Neural cell (in vitro differentiated cells): Measurements from ENCODE around the gene KRT6A. TPM values are rescaled to one million over a fixed set of nuclear protein-coding genes. Genes with fewer than 3 reads are reported as not detected.

Source experiments
- H2AFZ ChIP-seq: fragments of 200-600, 300-800 bp; sonication (generic), shearing (Covaris generic); 2 replicates; pipeline ENCODE4 v1.6.0; 2014; ENCODE audit warnings: low read depth, mild to moderate bottlenecking, antibody characterized with exemption, low read length, moderate library complexity
- H3F3A ChIP-seq: fragments of 200-600 bp; shearing (Covaris generic); 2 replicates; pipeline ENCODE4 v1.6.1; 2016; ENCODE audit warnings: mild to moderate bottlenecking, moderate library complexity, mixed read lengths, antibody characterized with exemption, low read length; ENCODE audit not compliant: insufficient read depth, poor library complexity, severe bottlenecking
- H3K27ac ChIP-seq: fragments of 200-600, 300-800 bp; sonication (generic), shearing (Covaris generic); 2 replicates; pipeline ENCODE4 v1.5.1; 2014; ENCODE audit warnings: mild to moderate bottlenecking, low read length, moderate library complexity
- H3K27me3 ChIP-seq: fragments of 300-800, 200-600 bp; sonication (generic), shearing (Covaris generic); 2 replicates; pipeline ENCODE4 v1.6.0; 2014; ENCODE audit warnings: mild to moderate bottlenecking, low read depth, low read length, moderate library complexity; ENCODE audit not compliant: insufficient read depth
- H3K36me3 ChIP-seq: fragments of 300-800, 200-600 bp; sonication (generic), shearing (Covaris generic); 2 replicates; pipeline ENCODE4 v1.5.1; 2014; ENCODE audit warnings: mild to moderate bottlenecking, antibody characterized with exemption, low read length, moderate library complexity; ENCODE audit not compliant: insufficient read depth
- H3K4me2 ChIP-seq: fragments of 300-800, 200-600 bp; sonication (generic), shearing (Covaris generic); 2 replicates; pipeline ENCODE4 v1.6.0; 2014; ENCODE audit warnings: mild to moderate bottlenecking, low read length
- H3K4me3 ChIP-seq: fragments of 300-800, 200-600 bp; sonication (generic), shearing (Covaris generic); 2 replicates; pipeline ENCODE4 v1.5.1; 2014; ENCODE audit warnings: mild to moderate bottlenecking, low read length, moderate library complexity
- H3K79me2 ChIP-seq: fragments of 200-600 bp; shearing (Covaris generic); replicated peaks from 2 replicates; pipeline ENCODE4 v1.6.0; 2014; ENCODE audit warnings: mild to moderate bottlenecking, low read length, moderate library complexity; ENCODE audit not compliant: insufficient read depth
- H3K9ac ChIP-seq: fragments of 300-800, 200-600 bp; sonication (generic), shearing (Covaris generic); 2 replicates; pipeline ENCODE4 v1.6.1; 2016; ENCODE audit warnings: mild to moderate bottlenecking, low read length, mixed read lengths
- H3K9me2 ChIP-seq: fragments of 200-600 bp; shearing (Covaris generic); 2 replicates; pipeline ENCODE4 v1.6.1; 2016; ENCODE audit warnings: mild to moderate bottlenecking, low read length, mixed read lengths; ENCODE audit not compliant: insufficient read depth
- H3K9me3 ChIP-seq: fragments of 200-600, 300-800 bp; sonication (generic), shearing (Covaris generic); 2 replicates; pipeline ENCODE4 v1.6.1; 2016; ENCODE audit warnings: mild to moderate bottlenecking, mixed run types, low read length, moderate library complexity, mixed read lengths
- H4K20me1 ChIP-seq: fragments of 200-600 bp; shearing (Covaris generic); 2 replicates; pipeline ENCODE4 v1.6.1; 2016; ENCODE audit warnings: mild to moderate bottlenecking, mixed run types; ENCODE audit not compliant: insufficient read depth
- CTCF ChIP-seq: fragments of 450-650 bp; IDR thresholded peaks from 2 replicates; pipeline ENCODE4 v1.5.1; 2014; ENCODE audit warnings: antibody characterized with exemption, mild to moderate bottlenecking, moderate library complexity; ENCODE audit not compliant: poor library complexity, severe bottlenecking
- EP300 ChIP-seq: fragments of 450-650 bp; conservative IDR thresholded peaks from 2 replicates; pipeline ENCODE4 v1.6.1; 2014; ENCODE audit warnings: antibody characterized with exemption, mild to moderate bottlenecking, moderate library complexity; ENCODE audit not compliant: poor library complexity, severe bottlenecking
- EZH2 ChIP-seq: fragments of 200-600, 300-800 bp; shearing (Covaris generic), sonication (generic); IDR thresholded peaks from 2 replicates; pipeline ENCODE4 v1.6.1; 2014; ENCODE audit warnings: antibody characterized with exemption, low read length, borderline replicate concordance, mild to moderate bottlenecking; ENCODE audit not compliant: insufficient read depth, poor library complexity, severe bottlenecking
- RAD21 ChIP-seq: fragments of 450-650 bp; conservative IDR thresholded peaks from 2 replicates; pipeline ENCODE4 v1.6.1; 2014; ENCODE audit warnings: antibody characterized with exemption, mild to moderate bottlenecking, moderate library complexity
- REST ChIP-seq: IDR thresholded peaks from 2 replicates; pipeline ENCODE4 v1.6.1; 2012; ENCODE audit warnings: borderline replicate concordance
- TAF1 ChIP-seq: IDR thresholded peaks from 2 replicates; pipeline ENCODE4 v1.6.1; 2012; ENCODE audit warnings: low read depth
- polyA plus RNA-seq: library from polyadenylated mRNA; depleted of rRNA; stranded (reverse); fragments of >200 nt; gene quantifications from 2 replicates; pipeline ENCODE4 v1.2.3, GENCODE V29; 2014

The KRT6A gene
- polyA plus RNA-seq, 1 donor from 2014 or later: not detected

- H3F3A ChIP-seq: no peaks in the 10 kb centered on the region
- H3K4me2 ChIP-seq: no peak overlapping the region
- H4K20me1 ChIP-seq: no peaks in the 10 kb centered on the region
- H2AFZ ChIP-seq: no peak overlapping the region
- no peak overlapping the region for H3K4me3 ChIP-seq
- no peaks in the 10 kb centered on the region for H3K9me2 ChIP-seq
- H3K79me2 ChIP-seq: no peaks in the 10 kb centered on the region
- no peaks in the 10 kb centered on the region for H3K36me3 ChIP-seq
- H3K9me3 ChIP-seq: no peaks in the 10 kb centered on the region
- H3K27me3 ChIP-seq: no peaks in the 10 kb centered on the region
- no peak for TF ChIP-seq RAD21
- H3K27ac ChIP-seq: no peak overlapping the region
- H3K9ac ChIP-seq: no peak overlapping the region
Measured at GRCh38 chr12:52517005-52517835, 24.2 kb upstream of the KRT6A start.

GRCh38 chr12:52515927-52516831, 23.1 kb upstream of the KRT6A start:
- no peak for TF ChIP-seq TAF1
- no peak for TF ChIP-seq REST
- no peak for TF ChIP-seq CTCF
- TF ChIP-seq EZH2: no peak
- TF ChIP-seq EP300: no peak
- H4K20me1 ChIP-seq: no peaks in the 10 kb centered on the region
- H3K27ac ChIP-seq: no peak overlapping the region

More at GRCh38 chr12:52515927-52516831, 23.1 kb upstream of the KRT6A start:
- H2AFZ ChIP-seq: no peak overlapping the region
- no peaks in the 10 kb centered on the region for H3K36me3 ChIP-seq
- H3F3A ChIP-seq: no peaks in the 10 kb centered on the region
- no peak overlapping the region for H3K9ac ChIP-seq
- H3K4me3 ChIP-seq: no peak overlapping the region
- H3K27me3 ChIP-seq: no peaks in the 10 kb centered on the region
- H3K9me2 ChIP-seq: no peaks in the 10 kb centered on the region
- no peak overlapping the region for H3K4me2 ChIP-seq
- H3K79me2 ChIP-seq: no peaks in the 10 kb centered on the region
- no peaks in the 10 kb centered on the region for H3K9me3 ChIP-seq
